SK-N-SH (cell line): ENCODE data around the gene GPRC5C. TPM values are rescaled to one million over a fixed set of nuclear protein-coding genes. Genes with fewer than 3 reads are reported as not detected.
A peak's percentile ranks its signal among the peaks of the same experiment; 100 is the strongest.

Experiments used
- CTCF ChIA-PET: fragments of 300-600, 350-600 bp; formaldehyde crosslinking; extraction: SDS; loops from one replicate; lab custom pipeline; 2021; lab: Yijun Ruan, JAX
- POLR2A ChIA-PET: fragments of 350-600 bp; sonication (Branson Sonifier 250); formaldehyde crosslinking; extraction: SDS; loops from one replicate; lab custom pipeline; 2020; ENCODE audit warnings: antibody characterized with exemption, inconsistent platforms; lab: Yijun Ruan, JAX
- DNase-seq: peaks from one replicate; pipeline ENCODE4 v3.0.0; 2012
- H2AFZ ChIP-seq: fragments of 200-600 bp; sonication (generic); 2 replicates; pipeline ENCODE4 v1.8.1; 2016; ENCODE audit warnings: antibody characterized with exemption, mild to moderate bottlenecking, low read depth
- H3F3A ChIP-seq: fragments of 200-600 bp; sonication (generic); replicated peaks from 2 replicates; pipeline ENCODE3; 2016; ENCODE audit warnings: antibody characterized with exemption, mild to moderate bottlenecking; ENCODE audit not compliant: insufficient read depth
- H3K27ac ChIP-seq, 2 experiments: fragments of 200-500 bp in 1 of 2; fragments of 200-600 bp in 1 of 2; sonication (Bioruptor generic) in 1 of 2; sonication (generic), shearing (Covaris generic) in 1 of 2; 2 replicates each; pipeline versions ENCODE4 v1.5.1 to v1.6.1; 2014 to 2016; ENCODE audit warnings: low read depth in 2 of 2, inconsistent platforms in 1 of 2, low read length in 1 of 2, mild to moderate bottlenecking in 1 of 2, mixed read lengths in 1 of 2
- H3K27me3 ChIP-seq: fragments of 200-600 bp; sonication (generic), shearing (Covaris generic); 2 replicates; pipeline ENCODE4 v1.6.1; 2016; ENCODE audit warnings: mixed run types; ENCODE audit not compliant: insufficient read depth
- H3K36me3 ChIP-seq, 2 experiments: fragments of 200-500 bp in 1 of 2; fragments of 200-600 bp in 1 of 2; sonication (Bioruptor generic) in 1 of 2; sonication (generic) in 1 of 2; replicated peaks in 1 of 2; 2 replicates each; pipeline versions ENCODE3 to v1.5.1; 2014 to 2016; ENCODE audit warnings: low read length in 1 of 2, mild to moderate bottlenecking in 1 of 2; ENCODE audit not compliant: insufficient read depth in 2 of 2, control insufficient read depth in 1 of 2
- H3K4me1 ChIP-seq, 2 experiments: fragments of 200-500 bp in 1 of 2; fragments of 200-600 bp in 1 of 2; sonication (Bioruptor generic) in 1 of 2; sonication (generic), shearing (Covaris generic) in 1 of 2; 2 replicates each; pipeline versions ENCODE4 v1.5.1 to v1.6.1; 2014 to 2016; ENCODE audit warnings: low read depth in 1 of 2, low read length in 1 of 2, mixed run types in 1 of 2; ENCODE audit not compliant: insufficient read depth in 2 of 2, control insufficient read depth in 1 of 2
- H3K4me2 ChIP-seq: fragments of 200-600 bp; sonication (generic), shearing (Covaris generic); 2 replicates; pipeline ENCODE4 v1.6.1; 2017; ENCODE audit warnings: mixed run types
- H3K4me3 ChIP-seq, 2 experiments: fragments of 200-500 bp in 1 of 2; fragments of 200-600 bp in 1 of 2; sonication (Bioruptor generic) in 1 of 2; sonication (generic), shearing (Covaris generic) in 1 of 2; 2 replicates each; pipeline versions ENCODE4 v1.5.1 to v1.8.1; 2014 to 2016; ENCODE audit warnings: low read depth in 2 of 2, inconsistent platforms in 1 of 2, low read length in 1 of 2, mild to moderate bottlenecking in 1 of 2, mixed read lengths in 1 of 2, moderate library complexity in 1 of 2
- H3K79me2 ChIP-seq: fragments of 200-600 bp; sonication (generic); 2 replicates; pipeline ENCODE4 v1.8.1; 2017; ENCODE audit warnings: mild to moderate bottlenecking; ENCODE audit not compliant: insufficient read depth
- H3K9ac ChIP-seq: fragments of 200-600 bp; sonication (generic); 2 replicates; pipeline ENCODE4 v1.6.1; 2017; ENCODE audit warnings: mixed run types
- H3K9me2 ChIP-seq: fragments of 200-600 bp; sonication (generic); 2 replicates; pipeline ENCODE4 v1.6.1; 2017; ENCODE audit warnings: mixed run types
- H3K9me3 ChIP-seq: fragments of 200-600 bp; sonication (generic); 2 replicates; pipeline ENCODE4 v1.6.1; 2017; ENCODE audit warnings: mixed run types, mild to moderate bottlenecking, moderate library complexity
- H4K20me1 ChIP-seq: fragments of 200-600 bp; sonication (generic); 2 replicates; pipeline ENCODE4 v1.6.1; 2017; ENCODE audit warnings: mild to moderate bottlenecking, mixed run types; ENCODE audit not compliant: insufficient read depth
- ELF1 ChIP-seq: IDR thresholded peaks from 2 replicates; pipeline ENCODE4 v1.4.0; 2012
- EP300 ChIP-seq, 2 experiments: IDR thresholded peaks; 2 replicates each; pipeline versions ENCODE4 v1.4.0 to v1.6.1; 2012; ENCODE audit warnings: borderline replicate concordance in 1 of 2, low read depth in 1 of 2, low read length in 1 of 2
- FOSL2 ChIP-seq: IDR thresholded peaks from 2 replicates; pipeline ENCODE4 v1.4.0; 2012; ENCODE audit warnings: low read depth, mild to moderate bottlenecking, moderate library complexity, borderline replicate concordance
- FOXJ3 ChIP-seq: sonication (generic); formaldehyde crosslinking; IDR thresholded peaks from 2 replicates; pipeline ENCODE4 v1.5.1; 2020; ENCODE audit warnings: mild to moderate bottlenecking, missing genetic modification reagents
- FOXM1 ChIP-seq: IDR thresholded peaks from 2 replicates; pipeline ENCODE4 v1.4.0; 2012; ENCODE audit warnings: low read depth, mild to moderate bottlenecking
- NFIC ChIP-seq: IDR thresholded peaks from 2 replicates; pipeline ENCODE4 v1.4.0; 2012; ENCODE audit warnings: borderline replicate concordance
- NRF1 ChIP-seq: IDR thresholded peaks from 2 replicates; pipeline ENCODE4 v1.6.1; 2012; ENCODE audit warnings: low read depth, mild to moderate bottlenecking, low read length
- POLR2AphosphoS5 ChIP-seq: IDR thresholded peaks from 2 replicates; pipeline ENCODE4 v1.6.1; 2012; ENCODE audit warnings: low read depth, low read length
- RCOR1 ChIP-seq: fragments of 150-350 bp; IDR thresholded peaks from 2 replicates; pipeline ENCODE4 v1.6.1; 2017; ENCODE audit warnings: antibody characterized with exemption, low read length
- SMC3 ChIP-seq: IDR thresholded peaks from 2 replicates; pipeline ENCODE4 v1.6.1; 2012; ENCODE audit warnings: low read depth, low read length, improper control_type of control experiment
- TAF1 ChIP-seq: IDR thresholded peaks from 2 replicates; pipeline ENCODE4 v1.6.1; 2012; ENCODE audit warnings: low read depth, mild to moderate bottlenecking, low read length, moderate library complexity, borderline replicate concordance
- TEAD4 ChIP-seq: IDR thresholded peaks from 2 replicates; pipeline ENCODE4 v1.4.0; 2012; ENCODE audit warnings: mild to moderate bottlenecking, borderline replicate concordance; ENCODE audit not compliant: insufficient read depth
- WGBS: methylation state at CpG from one replicate; pipeline ENCODE4 v1.1.6; 2017; ENCODE audit warnings: low lambda C conversion rate; 5-methylcytosine and 5-hydroxymethylcytosine counted together
- polyA plus RNA-seq, 3 experiments: library from polyadenylated mRNA; depleted of rRNA; stranded (reverse); fragments of >200 nt; gene quantifications; 2 replicates each; pipeline ENCODE4 v1.2.3, GENCODE V29; 2012
- TF ChIP-seq, protein P1 (sequence below): fragments of 200-600 bp; sonication (generic); IDR thresholded peaks from 2 replicates; pipeline ENCODE4 v1.6.1; 2017; ENCODE audit warnings: antibody characterized with exemption, mild to moderate bottlenecking, moderate library complexity
- TF ChIP-seq, protein P2 (sequence below): fragments of 150-350 bp; IDR thresholded peaks from 2 replicates; pipeline ENCODE4 v1.6.1; 2017; ENCODE audit warnings: antibody characterized with exemption, low read length, low read depth, borderline replicate concordance

The GPRC5C gene
- polyA plus RNA-seq, 1 of the 3 experiments (the other 2 are of a cell fraction) = not detected

DNA sequence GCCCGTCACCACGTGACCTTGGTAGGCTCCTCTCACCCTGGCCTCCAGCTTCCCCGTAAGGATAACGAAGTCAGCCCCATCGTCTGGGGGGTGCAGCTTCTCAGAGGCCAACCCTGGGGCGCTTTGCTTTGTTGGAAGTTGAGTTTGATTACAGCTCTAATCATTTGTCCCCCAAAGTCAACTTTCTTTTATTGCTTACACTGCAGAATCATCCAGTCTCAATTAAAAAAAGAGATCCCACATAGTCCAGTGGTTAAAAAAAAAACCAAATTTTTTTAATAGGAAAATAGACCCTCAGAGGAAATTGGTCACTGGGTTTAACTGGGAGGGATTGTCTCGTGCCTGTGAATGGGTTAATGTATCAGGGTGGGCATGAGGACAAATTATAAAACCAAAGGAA, 7.8 kb upstream of the GPRC5C start:
- CTCF ChIA-PET = interaction anchor here (0.8 to 3.8 kb wide), 4 partner anchors 10 to 56 kb away, joined by 4 to 23 read pairs (median 10); no protein-coding TSS in a partner anchor
- no peaks in the 10 kb centered on the region for H3K79me2 ChIP-seq
- 46% methylated on average over 7 of the region's 7 CpGs for WGBS
- H3K9me3 ChIP-seq = 0 out of 2 replicates have a peak, but pooled peaks cover 3% of the 10 kb centered on the region
- no peak overlapping the region for H3K27ac ChIP-seq
- peak; percentile 15 for DNase-seq
- no peak overlapping the region for H3K4me2 ChIP-seq
- no peaks in the 10 kb centered on the region for H3K9me2 ChIP-seq
- no peaks in the 10 kb centered on the region for H4K20me1 ChIP-seq
- H3K9ac ChIP-seq = no peak overlapping the region
- H3K36me3 ChIP-seq = no peaks in the 10 kb centered on the region
- no peaks in the 10 kb centered on the region for H3F3A ChIP-seq
- POLR2A ChIA-PET = no interaction called here
- H3K27me3 ChIP-seq = no peaks in the 10 kb centered on the region
- no peaks in the 10 kb centered on the region for H3K4me1 ChIP-seq
- H3K4me3 ChIP-seq = no peak overlapping the region
- TF ChIP-seq, protein P1, sequence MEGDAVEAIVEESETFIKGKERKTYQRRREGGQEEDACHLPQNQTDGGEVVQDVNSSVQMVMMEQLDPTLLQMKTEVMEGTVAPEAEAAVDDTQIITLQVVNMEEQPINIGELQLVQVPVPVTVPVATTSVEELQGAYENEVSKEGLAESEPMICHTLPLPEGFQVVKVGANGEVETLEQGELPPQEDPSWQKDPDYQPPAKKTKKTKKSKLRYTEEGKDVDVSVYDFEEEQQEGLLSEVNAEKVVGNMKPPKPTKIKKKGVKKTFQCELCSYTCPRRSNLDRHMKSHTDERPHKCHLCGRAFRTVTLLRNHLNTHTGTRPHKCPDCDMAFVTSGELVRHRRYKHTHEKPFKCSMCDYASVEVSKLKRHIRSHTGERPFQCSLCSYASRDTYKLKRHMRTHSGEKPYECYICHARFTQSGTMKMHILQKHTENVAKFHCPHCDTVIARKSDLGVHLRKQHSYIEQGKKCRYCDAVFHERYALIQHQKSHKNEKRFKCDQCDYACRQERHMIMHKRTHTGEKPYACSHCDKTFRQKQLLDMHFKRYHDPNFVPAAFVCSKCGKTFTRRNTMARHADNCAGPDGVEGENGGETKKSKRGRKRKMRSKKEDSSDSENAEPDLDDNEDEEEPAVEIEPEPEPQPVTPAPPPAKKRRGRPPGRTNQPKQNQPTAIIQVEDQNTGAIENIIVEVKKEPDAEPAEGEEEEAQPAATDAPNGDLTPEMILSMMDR = no peak
- TF ChIP-seq NFIC (no peak), EP300 (IDR thresholded peaks at IDR 0.05; ENCODE audit: borderline replicate concordance in 1 of 2, low read depth in 1 of 2, low read length in 1 of 2) (no peak), POLR2AphosphoS5 (no peak), TAF1 (no peak), SMC3 (no peak), FOXJ3 (CRISPR knock-in tag) (no peak), FOSL2 (no peak), FOXM1 (no peak), NRF1 (no peak)
- no peak overlapping the region for H2AFZ ChIP-seq

DNA sequence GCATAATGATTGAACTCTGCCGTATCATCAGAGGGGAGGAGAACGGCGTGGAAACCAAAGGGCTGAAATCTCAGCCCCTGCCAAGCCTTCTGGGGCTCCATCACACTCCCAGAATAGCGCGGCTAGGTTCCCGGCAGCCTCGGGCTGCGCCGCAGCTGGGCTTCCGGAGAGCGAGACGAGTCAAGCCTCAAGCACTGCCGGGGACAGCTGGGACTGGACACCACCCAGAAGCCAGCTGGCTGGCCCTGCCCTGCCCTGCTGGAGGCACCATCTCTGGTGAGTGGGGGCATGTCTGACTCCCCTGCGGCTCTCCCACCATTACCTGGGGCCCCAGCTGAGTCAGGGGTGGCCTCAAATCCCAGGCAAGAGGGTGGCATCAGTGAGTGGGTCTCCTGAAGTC, 7.2 kb upstream of the GPRC5C start:
- peak; percentile 39 for DNase-seq
- no peak overlapping the region for H3K9ac ChIP-seq
- no peak overlapping the region for H3K4me2 ChIP-seq
- no peaks in the 10 kb centered on the region for H3K27me3 ChIP-seq
- TF ChIP-seq, protein P2, sequence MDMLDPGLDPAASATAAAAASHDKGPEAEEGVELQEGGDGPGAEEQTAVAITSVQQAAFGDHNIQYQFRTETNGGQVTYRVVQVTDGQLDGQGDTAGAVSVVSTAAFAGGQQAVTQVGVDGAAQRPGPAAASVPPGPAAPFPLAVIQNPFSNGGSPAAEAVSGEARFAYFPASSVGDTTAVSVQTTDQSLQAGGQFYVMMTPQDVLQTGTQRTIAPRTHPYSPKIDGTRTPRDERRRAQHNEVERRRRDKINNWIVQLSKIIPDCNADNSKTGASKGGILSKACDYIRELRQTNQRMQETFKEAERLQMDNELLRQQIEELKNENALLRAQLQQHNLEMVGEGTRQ = no peak
- TF ChIP-seq NRF1 = no peak
- TF ChIP-seq RCOR1 = no peak
- TF ChIP-seq SMC3 = no peak
- TF ChIP-seq FOXJ3 (CRISPR knock-in tag) = no peak
- TF ChIP-seq ELF1 = no peak
- no peak for TF ChIP-seq TEAD4
- no peaks in the 10 kb centered on the region for H3F3A ChIP-seq
- ChIA-PET CTCF (interaction anchor here (3.0 to 3.8 kb wide), 2 partner anchors 33 to 45 kb away, joined by 17 to 23 read pairs; no protein-coding TSS in a partner anchor), POLR2A (no interaction called here)
- WGBS = 48% methylated on average over 5 of the region's 14 CpGs
- no peaks in the 10 kb centered on the region for H3K9me2 ChIP-seq
- no peaks in the 10 kb centered on the region for H3K36me3 ChIP-seq
- H3K4me3 ChIP-seq = no peak overlapping the region
- H4K20me1 ChIP-seq = no peaks in the 10 kb centered on the region
- no peak overlapping the region for H3K27ac ChIP-seq
- no peak overlapping the region for H2AFZ ChIP-seq
- H3K4me1 ChIP-seq = no peaks in the 10 kb centered on the region
- H3K9me3 ChIP-seq = 0 out of 2 replicates have a peak, but pooled peaks cover 3% of the 10 kb centered on the region
- H3K79me2 ChIP-seq = no peaks in the 10 kb centered on the region
